DND-41 (cell line): Measurements from ENCODE around the gene ADCK1.

ENCODE experiments used
- ATAC-seq: fragments of 200-7000 bp; cut with Tn5 transposase; 3 replicates; pipeline ENCODE4 v1.9.1; 2021; ENCODE audit warnings: low read depth; ENCODE audit not compliant: insufficient read depth
- DNase-seq: peaks from one replicate; pipeline ENCODE4 v3.0.0-alpha.2; 2020
- H2AFZ ChIP-seq: 2 replicates; pipeline ENCODE4 v1.6.0; 2012; ENCODE audit warnings: low read depth, low read length
- H3K27ac ChIP-seq: 2 replicates; pipeline ENCODE4 v1.5.1; 2012; ENCODE audit warnings: low read length, inconsistent platforms
- H3K27me3 ChIP-seq: fragments of 200-600 bp; sonication (generic); 2 replicates; pipeline ENCODE4 v1.6.0; 2012; ENCODE audit warnings: low read length, mild to moderate bottlenecking, inconsistent platforms; ENCODE audit not compliant: insufficient read depth, poor library complexity
- H3K36me3 ChIP-seq: 2 replicates; pipeline ENCODE4 v1.5.1; 2012; ENCODE audit warnings: low read length, inconsistent platforms; ENCODE audit not compliant: insufficient read depth
- H3K4me1 ChIP-seq: 2 replicates; pipeline ENCODE4 v1.5.1; 2012; ENCODE audit warnings: mild to moderate bottlenecking, low read length; ENCODE audit not compliant: insufficient read depth
- H3K4me2 ChIP-seq: 2 replicates; pipeline ENCODE4 v1.6.0; 2012; ENCODE audit warnings: mild to moderate bottlenecking, moderate library complexity, low read length, inconsistent platforms; ENCODE audit not compliant: insufficient read depth
- H3K4me3 ChIP-seq, 2 experiments: fragments of 200-600 bp in 1 of 2; shearing (Covaris generic) in 1 of 2; 2 replicates each; pipeline ENCODE4 v1.5.1; 2012 to 2016; ENCODE audit warnings: inconsistent platforms in 2 of 2, low read length in 2 of 2, mild to moderate bottlenecking in 2 of 2, low read depth in 1 of 2, moderate library complexity in 1 of 2
- H3K79me2 ChIP-seq: 2 replicates; pipeline ENCODE4 v1.6.0; 2012; ENCODE audit warnings: low read length, inconsistent platforms; ENCODE audit not compliant: insufficient read depth
- H3K9ac ChIP-seq: 2 replicates; pipeline ENCODE4 v1.6.0; 2012; ENCODE audit warnings: low read depth, mild to moderate bottlenecking, inconsistent platforms, low read length, moderate library complexity
- H3K9me3 ChIP-seq: 2 replicates; pipeline ENCODE4 v1.5.1; 2012; ENCODE audit warnings: low read length, moderate library complexity, mild to moderate bottlenecking, inconsistent platforms; ENCODE audit not compliant: insufficient read depth, severe bottlenecking
- H4K20me1 ChIP-seq: 2 replicates; pipeline ENCODE4 v1.6.0; 2012; ENCODE audit warnings: low read length; ENCODE audit not compliant: insufficient read depth
- CTCF ChIP-seq: IDR thresholded peaks from 2 replicates; pipeline ENCODE4 v1.5.1; 2012; ENCODE audit warnings: borderline replicate concordance, low read length, moderate library complexity, mild to moderate bottlenecking; ENCODE audit not compliant: poor library complexity, severe bottlenecking; ENCODE audit errors: extremely low read depth
- EZH2 ChIP-seq: IDR thresholded peaks from 3 replicates; pipeline ENCODE4 v1.6.1; 2012; ENCODE audit warnings: borderline replicate concordance, low read depth, mild to moderate bottlenecking, moderate library complexity, low read length, inconsistent platforms; ENCODE audit not compliant: severe bottlenecking

Gene ADCK1

GRCh38 chr14:77967110-77967509, 167.2 kb downstream of the ADCK1 start:
- no peaks in the 10 kb centered on the region for H4K20me1 ChIP-seq
- H2AFZ ChIP-seq: no peak overlapping the region
- H3K4me3 ChIP-seq: no peak overlapping the region
- TF ChIP-seq EZH2: no peak
- TF ChIP-seq CTCF: no peak
- H3K4me2 ChIP-seq: no peak overlapping the region
- H3K27me3 ChIP-seq: peaks cover 4% of the 10 kb centered on the region
- no peaks in the 10 kb centered on the region for H3K79me2 ChIP-seq
- ATAC-seq (no peak), DNase-seq (no peak)
- H3K9me3 ChIP-seq: no peaks in the 10 kb centered on the region
- H3K36me3 ChIP-seq: no peaks in the 10 kb centered on the region
- H3K27ac ChIP-seq: no peak overlapping the region
- peaks cover 10% of the 10 kb centered on the region for H3K4me1 ChIP-seq
- no peak overlapping the region for H3K9ac ChIP-seq

GRCh38 chr14:77970646-77971045, 170.7 kb downstream of the ADCK1 start:
- H3K27me3 ChIP-seq: peaks cover 1% of the 10 kb centered on the region
- H3K27ac ChIP-seq: no peak overlapping the region
- H3K4me2 ChIP-seq: no peak overlapping the region
- TF ChIP-seq EZH2 (no peak), CTCF (no peak)
- H3K79me2 ChIP-seq: no peaks in the 10 kb centered on the region
- H2AFZ ChIP-seq: no peak overlapping the region
- no peaks in the 10 kb centered on the region for H3K36me3 ChIP-seq
- ATAC-seq (no peak), DNase-seq (no peak)
- no peaks in the 10 kb centered on the region for H3K9me3 ChIP-seq
- no peaks in the 10 kb centered on the region for H4K20me1 ChIP-seq
- no peak overlapping the region for H3K9ac ChIP-seq
- H3K4me3 ChIP-seq: no peak overlapping the region
- peaks cover 7% of the 10 kb centered on the region for H3K4me1 ChIP-seq

GRCh38 chr14:77973246-77973645, 173.3 kb downstream of the ADCK1 start:
- H2AFZ ChIP-seq: no peak overlapping the region
- H3K9ac ChIP-seq: no peak overlapping the region
- H3K36me3 ChIP-seq: no peaks in the 10 kb centered on the region
- no peaks in the 10 kb centered on the region for H3K4me1 ChIP-seq
- H3K4me2 ChIP-seq: no peak overlapping the region
- DNase-seq (no peak), ATAC-seq (no peak)
- TF ChIP-seq CTCF (no peak), EZH2 (no peak)
- H3K27me3 ChIP-seq: no peaks in the 10 kb centered on the region
- H4K20me1 ChIP-seq: no peaks in the 10 kb centered on the region
- no peak overlapping the region for H3K27ac ChIP-seq
- no peak overlapping the region for H3K4me3 ChIP-seq
- no peaks in the 10 kb centered on the region for H3K79me2 ChIP-seq
- H3K9me3 ChIP-seq: no peaks in the 10 kb centered on the region

- Histone ChIP-seq H3K79me2 (no peaks in the 10 kb centered on the region), H4K20me1 (no peaks in the 10 kb centered on the region), H3K9ac (no peak overlapping the region), H3K27ac (no peak overlapping the region), H3K36me3 (no peaks in the 10 kb centered on the region), H3K9me3 (no peaks in the 10 kb centered on the region), H3K4me3 (no peak overlapping the region), H3K27me3 (no peaks in the 10 kb centered on the region), H3K4me2 (no peak overlapping the region), H2AFZ (no peak overlapping the region), H3K4me1 (no peaks in the 10 kb centered on the region; the same call in 1 of the 2 replicates)
- no peak for ATAC-seq
- no peak for TF ChIP-seq CTCF
- no peak for TF ChIP-seq EZH2
- no peak for DNase-seq
Observed at GRCh38 chr14:77976591-77976990, 176.7 kb downstream of the ADCK1 start.
